AG08396 (cell line): ENCODE measurements around the gene CACYBP.
A peak's percentile ranks its signal among the peaks of the same experiment; 100 is the strongest.

Experiments used
- DNase-seq: peaks from one replicate; pipeline ENCODE4 v3.0.0; 2012; ENCODE audit warnings: low spot score, mixed read lengths

Gene CACYBP

GRCh38 chr1:174974711-174975119 lies 25.0 kb upstream of the CACYBP start:
- no peak for DNase-seq

- DNase-seq, result no peak
Measured at GRCh38 chr1:174975764-174976163, 24.0 kb upstream of the CACYBP start.

- DNase-seq, result peak; percentile 35
Measured at GRCh38 chr1:174976436-174977108, 23.2 kb upstream of the CACYBP start.

- peak; percentile 15 for DNase-seq
Measured at GRCh38 chr1:174982971-174983689, 16.6 kb upstream of the CACYBP start.

- DNase-seq, result no peak
Measured at GRCh38 chr1:174984952-174985351, 14.8 kb upstream of the CACYBP start.

GRCh38 chr1:174988539-174988938 lies 11.2 kb upstream of the CACYBP start:
- DNase-seq, result no peak

- no peak for DNase-seq
Measured at GRCh38 chr1:174988986-174989385, 10.8 kb upstream of the CACYBP start.

- DNase-seq, result no peak
Measured at GRCh38 chr1:174989536-174990220, 10.1 kb upstream of the CACYBP start.

GRCh38 chr1:174990382-174990999 lies 9.3 kb upstream of the CACYBP start:
- peak; percentile 64 for DNase-seq

- no peak for DNase-seq
Measured at GRCh38 chr1:174991473-174991872, 8.3 kb upstream of the CACYBP start.

GRCh38 chr1:174995121-174995520 lies 4.6 kb upstream of the CACYBP start:
- DNase-seq, result no peak

- no peak for DNase-seq
Measured at GRCh38 chr1:174995916-174996315, 3.8 kb upstream of the CACYBP start.

- DNase-seq, result no peak
Measured at GRCh38 chr1:174996476-174996875, 3.3 kb upstream of the CACYBP start.

- no peak for DNase-seq
Measured at GRCh38 chr1:174997041-174997440, 2.7 kb upstream of the CACYBP start.

GRCh38 chr1:174998569-174999215 lies 1.1 kb upstream of the CACYBP start:
- no peak for DNase-seq

GRCh38 chr1:174999216-174999935 lies 371 bp upstream of the CACYBP start:
- DNase-seq, result peak; percentile 95

GRCh38 chr1:175000697-175001187 lies 995 bp downstream of the CACYBP start:
- DNase-seq, result no peak

- DNase-seq, result no peak
Measured at GRCh38 chr1:175002910-175003517, 3.3 kb downstream of the CACYBP start.

GRCh38 chr1:175003521-175003920 lies 3.8 kb downstream of the CACYBP start:
- no peak for DNase-seq

- DNase-seq, result no peak
Measured at GRCh38 chr1:175005085-175005783, 5.5 kb downstream of the CACYBP start.
